H1 (cell line): ENCODE measurements around the gene BGN. TPM values are rescaled to one million over a fixed set of nuclear protein-coding genes. Genes with fewer than 3 reads are reported as not detected.
A peak's percentile ranks its signal among the peaks of the same experiment; 100 is the strongest.

Experiments
- CTCF ChIA-PET: fragments of 300-600 bp; sonication (Branson Sonifier 250); formaldehyde crosslinking; loops from one replicate; lab custom pipeline; 2021; ENCODE audit not compliant: partially characterized antibody; lab: Charles Lee
- POLR2A ChIA-PET: fragments of 300-600 bp; sonication (Branson Sonifier 250); formaldehyde crosslinking; loops from one replicate; lab custom pipeline; 2021; ENCODE audit warnings: inconsistent platforms; ENCODE audit not compliant: partially characterized antibody; lab: Charles Lee
- DNase-seq, 2 experiments: peaks; one replicate each; pipeline versions ENCODE4 v3.0.0 to v3.0.0-alpha.2; 2010 to 2022; ENCODE audit warnings: low spot score in 2 of 2, low read depth in 1 of 2, mixed read lengths in 1 of 2
- FAIRE-seq: peaks from 2 replicates; lab custom pipeline; 2011; peaks lifted over from hg19 to GRCh38; lab: Jason Lieb, UNC
- H2AFZ ChIP-seq: 2 replicates; pipeline ENCODE4 v1.8.1; 2012; ENCODE audit warnings: low read length, inconsistent platforms
- H2AK5ac ChIP-seq: 2 replicates; pipeline ENCODE4 v1.6.1; 2013; ENCODE audit warnings: low read depth, low read length
- H2BK120ac ChIP-seq: replicated peaks from 2 replicates; pipeline ENCODE3; 2013; ENCODE audit warnings: low read depth, low read length, inconsistent platforms
- H2BK12ac ChIP-seq: 2 replicates; pipeline ENCODE4 v1.6.1; 2013; ENCODE audit warnings: low read depth, low read length
- H2BK15ac ChIP-seq: 2 replicates; pipeline ENCODE4 v1.6.1; 2013; ENCODE audit warnings: low read length
- H2BK20ac ChIP-seq: 2 replicates; pipeline ENCODE4 v1.6.1; 2013; ENCODE audit warnings: low read length
- H2BK5ac ChIP-seq: 2 replicates; pipeline ENCODE4 v1.6.1; 2013; ENCODE audit warnings: low read depth, low read length
- H3K14ac ChIP-seq: 2 replicates; pipeline ENCODE4 v1.6.1; 2013; ENCODE audit warnings: inconsistent platforms; ENCODE audit not compliant: insufficient read length
- H3K18ac ChIP-seq: 2 replicates; pipeline ENCODE4 v1.6.1; 2013; ENCODE audit warnings: low read length; ENCODE audit errors: extremely low read depth
- H3K23ac ChIP-seq: 2 replicates; pipeline ENCODE4 v1.6.1; 2013; ENCODE audit warnings: inconsistent platforms; ENCODE audit not compliant: insufficient read length
- H3K23me2 ChIP-seq: 2 replicates; pipeline ENCODE4 v1.6.1; 2013; ENCODE audit warnings: low read depth, low read length
- H3K27ac ChIP-seq: 2 replicates; pipeline ENCODE4 v1.6.1; 2011; ENCODE audit warnings: low read depth, low read length, inconsistent platforms
- H3K27me3 ChIP-seq, 4 experiments: replicated peaks in 1 of 4; 1 replicate in 1 of 4; 2 replicates in 3 of 4; pipeline versions ENCODE4 v1.6.1 to v1.8.1; 2011 to 2013; ENCODE audit warnings: low read length in 3 of 4, mild to moderate bottlenecking in 3 of 4, inconsistent platforms in 2 of 4, mixed read lengths in 2 of 4, moderate library complexity in 1 of 4; ENCODE audit not compliant: control insufficient read depth in 3 of 4, insufficient read depth in 3 of 4; ENCODE audit errors: extremely low read depth in 1 of 4
- H3K36me3 ChIP-seq, 4 experiments: 2 replicates each; pipeline versions ENCODE4 v1.6.1 to v1.8.1; 2011 to 2013; ENCODE audit warnings: mild to moderate bottlenecking in 4 of 4, low read length in 3 of 4, moderate library complexity in 2 of 4, control low read depth in 1 of 4, inconsistent platforms in 1 of 4; ENCODE audit not compliant: insufficient read depth in 4 of 4, control insufficient read depth in 2 of 4
- H3K4ac ChIP-seq: replicated peaks from 2 replicates; pipeline ENCODE3; 2013; ENCODE audit warnings: low read length, low read depth, mixed read lengths, inconsistent platforms; ENCODE audit not compliant: insufficient read length
- H3K4me1 ChIP-seq, 4 experiments: replicated peaks in 1 of 4; 1 replicate in 1 of 4; 2 replicates in 3 of 4; pipeline versions ENCODE4 v1.6.1 to v1.8.1; 2011 to 2013; ENCODE audit warnings: low read length in 3 of 4, inconsistent platforms in 2 of 4, mixed read lengths in 1 of 4; ENCODE audit not compliant: insufficient read depth in 4 of 4, control insufficient read depth in 3 of 4
- H3K4me2 ChIP-seq, 2 experiments: 2 replicates each; pipeline versions ENCODE4 v1.6.1 to v1.8.1; 2011 to 2013; ENCODE audit warnings: low read depth in 2 of 2, low read length in 2 of 2, control low read depth in 1 of 2, inconsistent platforms in 1 of 2, mild to moderate bottlenecking in 1 of 2; ENCODE audit not compliant: insufficient read depth in 1 of 2
- H3K4me3 ChIP-seq, 4 experiments: fragments of 200-600, 300-600 bp in 1 of 4; sonication (generic), shearing (Covaris generic), sonication (Bioruptor Twin) in 1 of 4; 2 replicates each; pipeline versions ENCODE4 v1.5.1 to v1.8.1; 2011 to 2016; ENCODE audit warnings: low read length in 4 of 4, low read depth in 3 of 4, control low read depth in 2 of 4, inconsistent platforms in 2 of 4, mild to moderate bottlenecking in 2 of 4, mixed read lengths in 1 of 4, moderate library complexity in 1 of 4; ENCODE audit not compliant: insufficient read depth in 2 of 4; ENCODE audit errors: extremely low read depth in 1 of 4
- H3K56ac ChIP-seq: replicated peaks from 2 replicates; pipeline ENCODE3; 2013; ENCODE audit warnings: low read depth, mild to moderate bottlenecking, mixed read lengths, low read length, inconsistent platforms; ENCODE audit not compliant: insufficient read length
- H3K79me1 ChIP-seq: 2 replicates; pipeline ENCODE4 v1.6.1; 2013; ENCODE audit warnings: low read depth, low read length, control low read depth
- H3K79me2 ChIP-seq, 2 experiments: 2 replicates each; pipeline versions ENCODE4 v1.6.1 to v1.8.1; 2012 to 2013; ENCODE audit warnings: low read length in 2 of 2, mild to moderate bottlenecking in 2 of 2, inconsistent platforms in 1 of 2; ENCODE audit not compliant: insufficient read depth in 2 of 2, control insufficient read depth in 1 of 2
- H3K9ac ChIP-seq, 4 experiments: replicated peaks in 1 of 4; 1 replicate in 1 of 4; 2 replicates in 3 of 4; pipeline versions ENCODE4 v1.6.1 to v1.8.1; 2011 to 2013; ENCODE audit warnings: low read depth in 3 of 4, low read length in 3 of 4, control low read depth in 2 of 4, mild to moderate bottlenecking in 2 of 4, moderate library complexity in 2 of 4, inconsistent platforms in 1 of 4; ENCODE audit errors: extremely low read depth in 1 of 4
- H3K9me3 ChIP-seq, 2 experiments: 2 replicates each; pipeline versions ENCODE4 v1.6.1 to v1.8.1; 2012 to 2013; ENCODE audit warnings: mild to moderate bottlenecking in 2 of 2, moderate library complexity in 2 of 2, control low read depth in 1 of 2, inconsistent platforms in 1 of 2, low read depth in 1 of 2, low read length in 1 of 2, mixed read lengths in 1 of 2; ENCODE audit not compliant: insufficient read depth in 2 of 2
- H4K20me1 ChIP-seq, 2 experiments: replicated peaks in 1 of 2; 2 replicates each; pipeline versions ENCODE3 to v1.8.1; 2011 to 2013; ENCODE audit warnings: inconsistent platforms in 2 of 2, low read length in 2 of 2, mild to moderate bottlenecking in 1 of 2; ENCODE audit not compliant: insufficient read depth in 2 of 2, control insufficient read depth in 1 of 2
- H4K5ac ChIP-seq: 2 replicates; pipeline ENCODE4 v1.6.1; 2013; ENCODE audit warnings: low read length, low read depth, mixed read lengths, inconsistent platforms; ENCODE audit not compliant: insufficient read length
- H4K8ac ChIP-seq: 2 replicates; pipeline ENCODE4 v1.8.0; 2013; ENCODE audit warnings: mild to moderate bottlenecking, moderate library complexity, low read length, inconsistent platforms; ENCODE audit not compliant: insufficient read depth; ENCODE audit errors: extremely low read depth
- H4K91ac ChIP-seq: replicated peaks from 2 replicates; pipeline ENCODE3; 2013; ENCODE audit warnings: low read length, mixed read lengths, inconsistent platforms; ENCODE audit not compliant: insufficient read length
- KDM4A ChIP-seq: IDR thresholded peaks from one replicate; pipeline ENCODE4 v1.7.1; 2012; ENCODE audit warnings: low read depth, mild to moderate bottlenecking, moderate library complexity, low read length, inconsistent platforms; ENCODE audit not compliant: severe bottlenecking
- RAD21 ChIP-seq, 2 experiments: IDR thresholded peaks in 1 of 2; conservative IDR thresholded peaks in 1 of 2; 2 replicates each; pipeline ENCODE4 v1.6.1; 2011; ENCODE audit warnings: low read depth in 2 of 2, low read length in 2 of 2, improper control_type of control experiment in 1 of 2, inconsistent platforms in 1 of 2, mild to moderate bottlenecking in 1 of 2, moderate library complexity in 1 of 2
- SP2 ChIP-seq: IDR thresholded peaks from 2 replicates; pipeline ENCODE4 v1.6.1; 2012; ENCODE audit warnings: mild to moderate bottlenecking, low read length, inconsistent platforms
- WGBS, 2 experiments: shearing (Covaris generic) in 1 of 2; methylation state at CpG; one replicate each; pipeline versions ENCODE4 v1.1.6 to v1.1.7; 2013 to 2015; ENCODE audit warnings: low lambda C conversion rate in 2 of 2, mixed read lengths in 2 of 2, inconsistent platforms in 1 of 2, low coverage in 1 of 2, missing lambda C conversion rate in 1 of 2; ENCODE audit not compliant: insufficient replicate concordance in 2 of 2, insufficient coverage in 1 of 2, insufficient read length in 1 of 2; ENCODE audit errors: extremely low coverage in 1 of 2, missing lambda C conversion rate in 1 of 2; 5-methylcytosine and 5-hydroxymethylcytosine counted together
- long read RNA-seq, 2 experiments: library from RNA in 1 of 2; library from capped mRNA in 1 of 2; stranded (forward); transcript quantifications; one replicate each; pipeline ENCODE4 v2.0.0, GENCODE V29; 2021; ENCODE audit warnings: inconsistent platforms in 1 of 2
- polyA minus RNA-seq, 3 experiments: library from RNA; depleted of rRNA, polyadenylated mRNA; stranded (reverse); fragments of >200 nt; gene quantifications; 1 replicate in 2 of 3; 2 replicates in 1 of 3; pipeline ENCODE4 v1.2.3, GENCODE V29; 2011
- polyA plus RNA-seq, 7 experiments: library from polyadenylated mRNA; depleted of rRNA in 3 of 7; stranded (reverse) in 5 of 7; unstranded in 2 of 7; fragments of >200 nt in 5 of 7; fragments of 200-250 nt in 2 of 7; gene quantifications; 1 replicate in 5 of 7; 2 replicates in 1 of 7; 4 replicates in 1 of 7; pipeline versions ENCODE4 v1.2.1 to v1.2.3, GENCODE V29; 2011 to 2013; ENCODE audit warnings: missing spikeins in 2 of 7, mixed read lengths in 2 of 7
- total RNA-seq: library from RNA; stranded (reverse); fragmentation: NEBNext Ultra II Directional; extraction: Animal tissue kit (Norgen Biotek cat#: 25700); gene quantifications from 2 replicates; pipeline ENCODE4 v1.2.1, GENCODE V29; 2021
- TF ChIP-seq, protein P1 (sequence below), 3 experiments: IDR thresholded peaks; 1 replicate in 2 of 3; 2 replicates in 1 of 3; pipeline versions ENCODE4 v1.5.1 to v1.6.1; 2011; ENCODE audit warnings: low read length in 3 of 3, mild to moderate bottlenecking in 3 of 3, inconsistent platforms in 2 of 3, low read depth in 1 of 3, moderate library complexity in 1 of 3; ENCODE audit not compliant: insufficient read depth in 1 of 3; ENCODE audit errors: control extremely low read depth in 1 of 3

The BGN gene
- 2.1 and 2.4 TPM in 2 replicates for total RNA-seq
- polyA plus RNA-seq (2011; rRNA removed) = 1.8 and 2.7 TPM in 2 replicates
- polyA plus RNA-seq (2011; cell fraction: cytosol; rRNA removed) = 0.84 TPM
- 1.7 TPM for polyA plus RNA-seq (2011; cell fraction: nucleus; rRNA removed)
- 2.0 to 4.0 TPM (median 2.9 TPM) in 4 replicates for polyA plus RNA-seq (2012, experiment 1 of 2)
- 3.3 TPM for polyA plus RNA-seq (2012, experiment 2 of 2)
- 9.6 TPM for polyA plus RNA-seq (2013, experiment 1 of 2)
- 9.3 TPM for polyA plus RNA-seq (2013, experiment 2 of 2)
- polyA minus RNA-seq (2011; rRNA and poly(A)+ RNA removed) = 0.95 and 1.4 TPM in 2 replicates
- polyA minus RNA-seq (2011; cell fraction: cytosol; rRNA and poly(A)+ RNA removed) = 2.4 TPM
- polyA minus RNA-seq (2011; cell fraction: nucleus; rRNA and poly(A)+ RNA removed) = 1.6 TPM
- long read RNA-seq, experiment 1, partial matches to known transcripts = 0 of 1 reads
- long read RNA-seq, experiment 1, other reads (novel, unspliced or antisense) = 0 of 1 reads
- long read RNA-seq, experiment 2, partial matches to known transcripts = 0 of 1 reads
- long read RNA-seq, experiment 2, other reads (novel, unspliced or antisense) = 0 of 1 reads

DNA sequence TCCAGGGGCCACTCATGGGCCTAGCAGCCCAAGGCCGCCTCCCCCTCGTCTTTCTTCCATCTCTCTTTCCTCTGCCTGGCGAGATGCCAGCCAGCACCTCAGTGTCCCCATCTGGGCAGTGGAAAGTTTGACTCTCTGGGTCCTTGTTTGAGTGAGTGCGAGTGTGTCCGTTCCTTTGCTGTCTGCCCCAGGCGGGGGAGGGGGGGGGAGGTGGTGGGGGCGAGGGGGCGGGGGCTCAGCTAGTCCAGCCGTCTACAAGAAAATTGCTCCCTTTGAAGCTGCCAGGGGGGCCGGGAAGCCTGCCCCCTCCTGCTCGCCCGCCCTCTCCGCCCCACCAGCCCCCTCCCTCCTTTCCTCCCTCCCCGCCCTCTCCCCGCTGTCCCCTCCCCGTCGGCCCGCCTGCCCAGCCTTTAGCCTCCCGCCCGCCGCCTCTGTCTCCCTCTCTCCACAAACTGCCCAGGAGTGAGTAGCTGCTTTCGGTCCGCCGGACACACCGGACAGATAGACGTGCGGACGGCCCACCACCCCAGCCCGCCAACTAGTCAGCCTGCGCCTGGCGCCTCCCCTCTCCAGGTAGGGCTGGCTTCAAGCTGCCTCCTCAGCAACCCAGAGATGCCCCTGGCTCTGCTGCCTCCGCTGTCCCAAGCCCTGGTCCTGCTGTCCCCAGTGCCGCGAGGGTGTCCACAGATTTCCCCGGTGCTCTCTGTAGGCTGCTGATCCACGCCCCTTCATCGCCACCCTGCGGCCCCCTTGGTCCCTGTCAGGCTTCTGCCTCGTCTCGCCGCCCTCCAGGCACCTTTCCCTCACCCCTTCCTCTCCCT is at the start of gene BGN:
Gene BGN (plus strand): TSS at position 440 of the 821 bp plus-strand sequence. CDS start 9,652 bp downstream, outside the sequence.
- H3K79me2 ChIP-seq = no peaks in the 10 kb centered on the region
- H4K5ac ChIP-seq = no peak within 1 kb of the TSS
- ChIA-PET CTCF (interaction anchor here (0.7 to 7.5 kb wide), 7 partner anchors 13 to 82 kb away, joined by 3 to 50 read pairs (median 5); no protein-coding TSS in a partner anchor), POLR2A (interaction anchor here (0.5 to 2.0 kb wide), 3 partner anchors 9 to 161 kb away, joined by 3 to 4 read pairs (median 3); partner anchors contain the start of gene ZNF275)
- H3K9me3 ChIP-seq = no peaks in the 10 kb centered on the region
- FAIRE-seq = no peak
- no peaks in the 10 kb centered on the region for H3K79me1 ChIP-seq
- TF ChIP-seq RAD21 (IDR thresholded peaks at IDR 0.05 in 1 of 2, conservative IDR thresholded peaks at IDR 0.05 in 1 of 2; ENCODE audit: low read depth in 2 of 2, low read length in 2 of 2) (peak; percentile 54 to 59), KDM4A (peak; percentile 30), SP2 (no peak)
- TF ChIP-seq, protein P1, sequence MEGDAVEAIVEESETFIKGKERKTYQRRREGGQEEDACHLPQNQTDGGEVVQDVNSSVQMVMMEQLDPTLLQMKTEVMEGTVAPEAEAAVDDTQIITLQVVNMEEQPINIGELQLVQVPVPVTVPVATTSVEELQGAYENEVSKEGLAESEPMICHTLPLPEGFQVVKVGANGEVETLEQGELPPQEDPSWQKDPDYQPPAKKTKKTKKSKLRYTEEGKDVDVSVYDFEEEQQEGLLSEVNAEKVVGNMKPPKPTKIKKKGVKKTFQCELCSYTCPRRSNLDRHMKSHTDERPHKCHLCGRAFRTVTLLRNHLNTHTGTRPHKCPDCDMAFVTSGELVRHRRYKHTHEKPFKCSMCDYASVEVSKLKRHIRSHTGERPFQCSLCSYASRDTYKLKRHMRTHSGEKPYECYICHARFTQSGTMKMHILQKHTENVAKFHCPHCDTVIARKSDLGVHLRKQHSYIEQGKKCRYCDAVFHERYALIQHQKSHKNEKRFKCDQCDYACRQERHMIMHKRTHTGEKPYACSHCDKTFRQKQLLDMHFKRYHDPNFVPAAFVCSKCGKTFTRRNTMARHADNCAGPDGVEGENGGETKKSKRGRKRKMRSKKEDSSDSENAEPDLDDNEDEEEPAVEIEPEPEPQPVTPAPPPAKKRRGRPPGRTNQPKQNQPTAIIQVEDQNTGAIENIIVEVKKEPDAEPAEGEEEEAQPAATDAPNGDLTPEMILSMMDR (IDR thresholded peaks at IDR 0.05; ENCODE audit: control extremely low read depth in 1 of 3, insufficient read depth in 1 of 3, low read depth in 1 of 3, low read length in 3 of 3) = peak in 2 of 3 experiments; percentile 35 to 56; a peak in 3 of 4 replicates
- DNase-seq = peak in 1 of 2 experiments; percentile 55
- no CpG with 5 or more reads among the region's 41 CpGs for WGBS, 2 experiments
- no peak within 1 kb of the TSS for H2AFZ ChIP-seq
- no peak within 1 kb of the TSS for H3K27ac ChIP-seq
- no peak within 1 kb of the TSS for H2BK5ac ChIP-seq
- H4K91ac ChIP-seq = no peak within 1 kb of the TSS
- H3K14ac ChIP-seq = no peak within 1 kb of the TSS
- no peak within 1 kb of the TSS for H2BK120ac ChIP-seq
- H3K4me1 ChIP-seq = peaks cover 0 to 18% (median 5%) of the 10 kb centered on the region in 4 experiments; a peak in 3 of 7 replicates
- H3K18ac ChIP-seq = no peak within 1 kb of the TSS
- H3K9ac ChIP-seq = no peak within 1 kb of the TSS
- peak within 1 kb of the TSS; percentile 68; the same call in 1 of the 2 replicates for H2BK12ac ChIP-seq
- H4K8ac ChIP-seq = no peak within 1 kb of the TSS
- H2BK15ac ChIP-seq = no peak within 1 kb of the TSS
- H4K20me1 ChIP-seq = no peaks in the 10 kb centered on the region
- H3K27me3 ChIP-seq = peaks cover 0 to 2% (median 0%) of the 10 kb centered on the region in 4 experiments; a peak in 5 of 7 replicates
- no peak within 1 kb of the TSS for H3K56ac ChIP-seq
- H3K4ac ChIP-seq = no peak within 1 kb of the TSS
- H2AK5ac ChIP-seq = no peak within 1 kb of the TSS
- H3K4me2 ChIP-seq = peak within 1 kb of the TSS; percentile 54 to 74
- no peaks in the 10 kb centered on the region; the same call in 1 of the 2 replicates for H3K23me2 ChIP-seq
- H3K4me3 ChIP-seq = peak within 1 kb of the TSS in 3 of 4 experiments; percentile 3 to 52 (median 6); a peak in 4 of 8 replicates
- H3K23ac ChIP-seq = no peak within 1 kb of the TSS
- H2BK20ac ChIP-seq = no peak within 1 kb of the TSS
- H3K36me3 ChIP-seq = no peaks in the 10 kb centered on the region
